ENCODE measurements around the gene ULK2.

The ULK2 gene

GRCh38 chr17:19753051-19753509 is 114.7 kb downstream of the ULK2 start:
- Histone ChIP-seq H3K4me3 (replicated peaks; ENCODE audit: low read depth, low read length) (no peak overlapping the region), H3K27me3 (replicated peaks; ENCODE audit: control insufficient read depth, insufficient read depth, low read length) (no peaks in the 10 kb centered on the region), H3K36me3 (ENCODE audit: control insufficient read depth, insufficient read depth, low read length) (no peaks in the 10 kb centered on the region)
- TF ChIP-seq CTCF (IDR thresholded peaks at IDR 0.05; ENCODE audit: insufficient read depth, low read length, poor library complexity, severe bottlenecking): no peak
- DNase-seq (ENCODE audit: extremely low read depth, insufficient read length): no peak

GRCh38 chr17:19752216-19753050 is 115.3 kb downstream of the ULK2 start:
- Histone ChIP-seq H3K27me3 (replicated peaks; ENCODE audit: control insufficient read depth, insufficient read depth, low read length) (no peaks in the 10 kb centered on the region), H3K36me3 (ENCODE audit: control insufficient read depth, insufficient read depth, low read length) (no peaks in the 10 kb centered on the region), H3K4me3 (replicated peaks; ENCODE audit: low read depth, low read length) (no peak overlapping the region)
- no peak for TF ChIP-seq CTCF (IDR thresholded peaks at IDR 0.05; ENCODE audit: insufficient read depth, low read length, poor library complexity, severe bottlenecking)
- DNase-seq (ENCODE audit: extremely low read depth, insufficient read length): no peak

- no peaks in the 10 kb centered on the region for H3K27me3 ChIP-seq (replicated peaks; ENCODE audit: control insufficient read depth, insufficient read depth, low read length)
- no peak for DNase-seq (ENCODE audit: extremely low read depth, insufficient read length)
- TF ChIP-seq CTCF (IDR thresholded peaks at IDR 0.05; ENCODE audit: insufficient read depth, low read length, poor library complexity, severe bottlenecking): no peak
- H3K4me3 ChIP-seq (replicated peaks; ENCODE audit: low read depth, low read length): no peak overlapping the region
- no peaks in the 10 kb centered on the region for H3K36me3 ChIP-seq (ENCODE audit: control insufficient read depth, insufficient read depth, low read length)
These were observed 116.9 kb downstream of the ULK2 start for GRCh38 chr17:19750835-19751234.

- H3K36me3 ChIP-seq (ENCODE audit: control insufficient read depth, insufficient read depth, low read length): no peaks in the 10 kb centered on the region
- no peak overlapping the region for H3K4me3 ChIP-seq (replicated peaks; ENCODE audit: low read depth, low read length)
- DNase-seq (ENCODE audit: extremely low read depth, insufficient read length): no peak
- H3K27me3 ChIP-seq (replicated peaks; ENCODE audit: control insufficient read depth, insufficient read depth, low read length): no peaks in the 10 kb centered on the region
- TF ChIP-seq CTCF (IDR thresholded peaks at IDR 0.05; ENCODE audit: insufficient read depth, low read length, poor library complexity, severe bottlenecking): no peak
These were observed 117.6 kb downstream of the ULK2 start for GRCh38 chr17:19750020-19750572.

GRCh38 chr17:19748807-19749193 is 118.9 kb downstream of the ULK2 start:
- Histone ChIP-seq H3K27me3 (replicated peaks; ENCODE audit: control insufficient read depth, insufficient read depth, low read length) (no peaks in the 10 kb centered on the region), H3K36me3 (ENCODE audit: control insufficient read depth, insufficient read depth, low read length) (no peaks in the 10 kb centered on the region), H3K4me3 (replicated peaks; ENCODE audit: low read depth, low read length) (no peak overlapping the region)
- DNase-seq (ENCODE audit: extremely low read depth, insufficient read length): no peak
- TF ChIP-seq CTCF (IDR thresholded peaks at IDR 0.05; ENCODE audit: insufficient read depth, low read length, poor library complexity, severe bottlenecking): no peak
